Fibroblast of pulmonary artery (primary cell): ENCODE data around the gene MMD.

Source experiments
- DNase-seq: peaks from one replicate; pipeline ENCODE4 v3.0.0-alpha.2; 2010; ENCODE audit warnings: low read depth
- H3K4me3 ChIP-seq: replicated peaks from 2 replicates; pipeline ENCODE4 v1.5.1; 2011; ENCODE audit warnings: low read depth, mild to moderate bottlenecking, control low read depth, low read length, moderate library complexity
- CTCF ChIP-seq: IDR thresholded peaks from 2 replicates; pipeline ENCODE4 v1.5.1; 2011; ENCODE audit warnings: mild to moderate bottlenecking, control low read depth, low read length, inconsistent platforms; ENCODE audit errors: missing control alignments

The MMD gene

GRCh38 chr17:55368706-55369105 lies 52.9 kb downstream of the MMD start:
- no peak for DNase-seq
- no peak overlapping the region for H3K4me3 ChIP-seq
- no peak for TF ChIP-seq CTCF

GRCh38 chr17:55366020-55366481 lies 55.6 kb downstream of the MMD start:
- no peak for TF ChIP-seq CTCF
- no peak for DNase-seq
- no peak overlapping the region for H3K4me3 ChIP-seq

- no peak for DNase-seq
Measured at GRCh38 chr17:55363033-55363432, 58.6 kb downstream of the MMD start.

GRCh38 chr17:55360971-55361370 lies 60.7 kb downstream of the MMD start:
- no peak for DNase-seq
- no peak for TF ChIP-seq CTCF
- no peak overlapping the region for H3K4me3 ChIP-seq

More at GRCh38 chr17:55363033-55363432, 58.6 kb downstream of the MMD start:
- no peak overlapping the region for H3K4me3 ChIP-seq
- TF ChIP-seq CTCF: no peak

GRCh38 chr17:55356434-55357328 lies 65.0 kb downstream of the MMD start:
- no peak overlapping the region for H3K4me3 ChIP-seq
- peak; percentile 87 for TF ChIP-seq CTCF
- DNase-seq: peak; percentile 78

- TF ChIP-seq CTCF: no peak
- no peak overlapping the region for H3K4me3 ChIP-seq
- DNase-seq: no peak
Measured at GRCh38 chr17:55354941-55355340, 66.7 kb downstream of the MMD start.
